Peyer's patch (tissue), 4 donors: ENCODE measurements around the gene IMMP2L. TPM values are rescaled to one million over a fixed set of nuclear protein-coding genes. Genes with fewer than 3 reads are reported as not detected.

Source experiments
- DNase-seq, 3 donors: peaks; one replicate each; pipeline ENCODE4 v3.0.0-alpha.2; 2017 to 2019
- H3K27ac ChIP-seq, 4 donors: fragments of 200-600 bp; sonication (generic); one replicate each; pipeline ENCODE4 v1.5.1; 2016 to 2019
- H3K27me3 ChIP-seq, 2 donors: fragments of 200-600 bp; sonication (generic); one replicate each; pipeline ENCODE4 v1.5.1; 2019
- H3K36me3 ChIP-seq, 3 donors: fragments of 200-600 bp; sonication (generic); one replicate each; pipeline ENCODE4 v1.5.1; 2016 to 2019
- H3K4me1 ChIP-seq, 4 donors: fragments of 200-600 bp; sonication (generic); one replicate each; pipeline ENCODE4 v1.5.1; 2016 to 2019
- H3K4me3 ChIP-seq, 4 donors: fragments of 200-600 bp; sonication (generic); 1 replicate in 3 of 4; 2 replicates in 1 of 4; pipeline ENCODE4 v1.5.1; 2016 to 2019; ENCODE audit warnings: mild to moderate bottlenecking in 1 of 4
- H3K9me3 ChIP-seq, 4 donors: fragments of 200-600 bp; sonication (generic); one replicate each; pipeline ENCODE4 v1.5.1; 2016 to 2019; ENCODE audit warnings: mild to moderate bottlenecking in 1 of 4
- POLR2A ChIP-seq, 2 donors: fragments of 450-650 bp; IDR thresholded peaks; one replicate each; pipeline ENCODE4 v1.5.1; 2017; ENCODE audit warnings: antibody characterized with exemption in 2 of 2, mild to moderate bottlenecking in 2 of 2, moderate library complexity in 2 of 2
- total RNA-seq, 4 donors: library from RNA; depleted of rRNA; stranded (reverse); fragments of >200 nt; gene quantifications; one replicate each; pipeline ENCODE4 v1.1.0, GENCODE V29; 2016
- TF ChIP-seq, protein P1 (sequence below), 6 experiments: fragments of 450-650 bp in 4 of 6; fragments of 200-600 bp in 2 of 6; sonication (generic) in 1 of 6; IDR thresholded peaks; one replicate each; pipeline ENCODE4 v1.5.1; 2017 to 2019; ENCODE audit warnings: antibody characterized with exemption in 6 of 6, mild to moderate bottlenecking in 3 of 6, moderate library complexity in 1 of 6

The IMMP2L gene
- total RNA-seq, 4 donors from 2014 or later, result 5.1 to 16.5 (median 10.9) TPM

GRCh38 chr7:111212857-111213523 lies 349.3 kb downstream of the IMMP2L start:
- TF ChIP-seq POLR2A (IDR thresholded peaks at IDR 0.05), result no peak
- TF ChIP-seq, protein P1, sequence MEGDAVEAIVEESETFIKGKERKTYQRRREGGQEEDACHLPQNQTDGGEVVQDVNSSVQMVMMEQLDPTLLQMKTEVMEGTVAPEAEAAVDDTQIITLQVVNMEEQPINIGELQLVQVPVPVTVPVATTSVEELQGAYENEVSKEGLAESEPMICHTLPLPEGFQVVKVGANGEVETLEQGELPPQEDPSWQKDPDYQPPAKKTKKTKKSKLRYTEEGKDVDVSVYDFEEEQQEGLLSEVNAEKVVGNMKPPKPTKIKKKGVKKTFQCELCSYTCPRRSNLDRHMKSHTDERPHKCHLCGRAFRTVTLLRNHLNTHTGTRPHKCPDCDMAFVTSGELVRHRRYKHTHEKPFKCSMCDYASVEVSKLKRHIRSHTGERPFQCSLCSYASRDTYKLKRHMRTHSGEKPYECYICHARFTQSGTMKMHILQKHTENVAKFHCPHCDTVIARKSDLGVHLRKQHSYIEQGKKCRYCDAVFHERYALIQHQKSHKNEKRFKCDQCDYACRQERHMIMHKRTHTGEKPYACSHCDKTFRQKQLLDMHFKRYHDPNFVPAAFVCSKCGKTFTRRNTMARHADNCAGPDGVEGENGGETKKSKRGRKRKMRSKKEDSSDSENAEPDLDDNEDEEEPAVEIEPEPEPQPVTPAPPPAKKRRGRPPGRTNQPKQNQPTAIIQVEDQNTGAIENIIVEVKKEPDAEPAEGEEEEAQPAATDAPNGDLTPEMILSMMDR (IDR thresholded peaks at IDR 0.05), result no peak
- no peak for DNase-seq
- Histone ChIP-seq H3K9me3 (no peaks in the 10 kb centered on the region), H3K36me3 (no peaks in the 10 kb centered on the region), H3K4me1 (no peaks in the 10 kb centered on the region), H3K4me3 (no peak overlapping the region), H3K27me3 (no peaks in the 10 kb centered on the region), H3K27ac (no peak overlapping the region)

GRCh38 chr7:111210996-111211395 lies 351.3 kb downstream of the IMMP2L start:
- Histone ChIP-seq H3K36me3 (no peaks in the 10 kb centered on the region), H3K9me3 (no peaks in the 10 kb centered on the region), H3K27ac (no peak overlapping the region), H3K27me3 (no peaks in the 10 kb centered on the region), H3K4me3 (no peak overlapping the region), H3K4me1 (no peaks in the 10 kb centered on the region)
- no peak for DNase-seq
- TF ChIP-seq, protein P1 (IDR thresholded peaks at IDR 0.05), result no peak
- no peak for TF ChIP-seq POLR2A (IDR thresholded peaks at IDR 0.05)

- TF ChIP-seq POLR2A (IDR thresholded peaks at IDR 0.05), result no peak
- TF ChIP-seq, protein P1 (IDR thresholded peaks at IDR 0.05), result no peak
These were observed 352.2 kb downstream of the IMMP2L start for GRCh38 chr7:111210043-111210442.

DNA sequence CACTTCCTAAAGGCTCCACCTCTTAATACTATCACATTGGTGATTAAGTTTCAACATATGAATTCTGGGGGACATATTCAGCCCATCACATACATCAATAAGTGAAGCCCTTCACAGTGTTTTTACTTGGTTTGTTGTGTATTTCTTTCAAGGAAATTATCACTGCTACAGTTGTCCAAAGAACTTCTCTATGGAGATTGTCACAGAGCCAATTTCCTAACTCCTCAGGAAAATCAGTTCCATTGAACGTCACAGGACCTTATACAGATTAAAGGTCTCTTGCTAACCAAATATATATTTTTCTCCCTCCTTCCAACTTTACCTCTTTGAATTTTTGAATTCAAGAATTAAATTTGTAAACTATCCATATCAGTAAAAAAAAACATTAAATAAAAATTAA lies 357.0 kb downstream of the IMMP2L start:
- Histone ChIP-seq H3K9me3 (no peaks in the 10 kb centered on the region), H3K4me3 (no peak overlapping the region), H3K27me3 (no peaks in the 10 kb centered on the region), H3K36me3 (no peaks in the 10 kb centered on the region), H3K27ac (no peak overlapping the region), H3K4me1 (no peaks in the 10 kb centered on the region)
- TF ChIP-seq POLR2A (IDR thresholded peaks at IDR 0.05), result no peak
- TF ChIP-seq, protein P1 (IDR thresholded peaks at IDR 0.05), result no peak
- no peak for DNase-seq

More at GRCh38 chr7:111210043-111210442, 352.2 kb downstream of the IMMP2L start:
- no peak overlapping the region for H3K4me3 ChIP-seq
- DNase-seq, result no peak
- no peaks in the 10 kb centered on the region for H3K9me3 ChIP-seq
- H3K4me1 ChIP-seq, result no peaks in the 10 kb centered on the region
- no peaks in the 10 kb centered on the region for H3K36me3 ChIP-seq
- no peak overlapping the region for H3K27ac ChIP-seq
- H3K27me3 ChIP-seq, result no peaks in the 10 kb centered on the region

- Histone ChIP-seq H3K4me3 (no peak overlapping the region), H3K4me1 (no peaks in the 10 kb centered on the region), H3K36me3 (no peaks in the 10 kb centered on the region), H3K9me3 (no peaks in the 10 kb centered on the region), H3K27me3 (no peaks in the 10 kb centered on the region), H3K27ac (no peak overlapping the region)
- no peak for DNase-seq
- TF ChIP-seq, protein P1 (IDR thresholded peaks at IDR 0.05), result no peak
- no peak for TF ChIP-seq POLR2A (IDR thresholded peaks at IDR 0.05)
These were observed 360.0 kb downstream of the IMMP2L start for GRCh38 chr7:111202321-111202720.
